ENCODE data around the gene STPG1.

Gene STPG1

DNA sequence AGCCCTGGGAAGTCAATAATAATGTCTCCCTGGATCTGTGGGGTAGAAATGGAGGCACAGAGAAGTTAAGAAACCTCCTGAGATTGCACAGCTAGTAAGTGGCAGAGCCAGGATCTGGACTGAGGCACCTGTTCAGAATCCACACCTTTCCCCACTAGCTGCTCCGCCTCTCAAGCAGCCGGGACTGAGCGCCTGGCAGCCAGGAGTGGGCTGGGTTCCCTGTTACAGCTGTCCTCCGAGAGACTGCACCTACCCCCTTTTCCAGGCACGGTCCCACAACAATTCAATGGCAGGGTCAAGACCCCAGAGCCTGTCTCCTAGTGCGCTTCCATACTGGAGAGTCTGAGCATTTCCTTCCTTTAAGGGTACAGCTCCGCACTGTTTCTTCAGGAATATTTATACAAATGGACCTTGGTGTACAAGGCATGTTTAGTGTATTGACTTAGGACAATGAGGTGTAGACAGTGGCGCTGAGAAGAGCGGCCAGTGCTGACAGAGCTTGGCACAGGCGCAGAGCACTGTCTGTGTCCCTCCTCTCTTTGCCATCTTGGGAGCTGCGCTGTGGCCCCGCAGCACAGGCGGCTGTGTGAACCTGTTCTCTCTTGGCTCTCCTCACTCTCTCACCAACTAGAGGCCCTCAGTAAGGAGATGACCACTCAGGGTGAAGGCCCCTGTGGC is 70.0 kb downstream of the STPG1 start:
- no peaks in the 10 kb centered on the region for H3K36me3 ChIP-seq (ENCODE audit: low read depth)
- H3K4me3 ChIP-seq (ENCODE audit: severe bottlenecking): no peak overlapping the region
- no peaks in the 10 kb centered on the region for H3K9me3 ChIP-seq (ENCODE audit: severe bottlenecking)
- DNase-seq (ENCODE audit: low spot score): no peak
- H3K27ac ChIP-seq (ENCODE audit: poor library complexity, severe bottlenecking): no peak overlapping the region
- ATAC-seq (ENCODE audit: low read depth): no peak
- TF ChIP-seq, protein P1, sequence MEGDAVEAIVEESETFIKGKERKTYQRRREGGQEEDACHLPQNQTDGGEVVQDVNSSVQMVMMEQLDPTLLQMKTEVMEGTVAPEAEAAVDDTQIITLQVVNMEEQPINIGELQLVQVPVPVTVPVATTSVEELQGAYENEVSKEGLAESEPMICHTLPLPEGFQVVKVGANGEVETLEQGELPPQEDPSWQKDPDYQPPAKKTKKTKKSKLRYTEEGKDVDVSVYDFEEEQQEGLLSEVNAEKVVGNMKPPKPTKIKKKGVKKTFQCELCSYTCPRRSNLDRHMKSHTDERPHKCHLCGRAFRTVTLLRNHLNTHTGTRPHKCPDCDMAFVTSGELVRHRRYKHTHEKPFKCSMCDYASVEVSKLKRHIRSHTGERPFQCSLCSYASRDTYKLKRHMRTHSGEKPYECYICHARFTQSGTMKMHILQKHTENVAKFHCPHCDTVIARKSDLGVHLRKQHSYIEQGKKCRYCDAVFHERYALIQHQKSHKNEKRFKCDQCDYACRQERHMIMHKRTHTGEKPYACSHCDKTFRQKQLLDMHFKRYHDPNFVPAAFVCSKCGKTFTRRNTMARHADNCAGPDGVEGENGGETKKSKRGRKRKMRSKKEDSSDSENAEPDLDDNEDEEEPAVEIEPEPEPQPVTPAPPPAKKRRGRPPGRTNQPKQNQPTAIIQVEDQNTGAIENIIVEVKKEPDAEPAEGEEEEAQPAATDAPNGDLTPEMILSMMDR (IDR thresholded peaks at IDR 0.05; ENCODE audit: poor library complexity, severe bottlenecking): no peak
- H3K4me1 ChIP-seq (ENCODE audit: insufficient read depth, poor library complexity, severe bottlenecking): no peaks in the 10 kb centered on the region
- no peaks in the 10 kb centered on the region for H3K27me3 ChIP-seq (ENCODE audit: insufficient read depth, poor library complexity, severe bottlenecking)

DNA sequence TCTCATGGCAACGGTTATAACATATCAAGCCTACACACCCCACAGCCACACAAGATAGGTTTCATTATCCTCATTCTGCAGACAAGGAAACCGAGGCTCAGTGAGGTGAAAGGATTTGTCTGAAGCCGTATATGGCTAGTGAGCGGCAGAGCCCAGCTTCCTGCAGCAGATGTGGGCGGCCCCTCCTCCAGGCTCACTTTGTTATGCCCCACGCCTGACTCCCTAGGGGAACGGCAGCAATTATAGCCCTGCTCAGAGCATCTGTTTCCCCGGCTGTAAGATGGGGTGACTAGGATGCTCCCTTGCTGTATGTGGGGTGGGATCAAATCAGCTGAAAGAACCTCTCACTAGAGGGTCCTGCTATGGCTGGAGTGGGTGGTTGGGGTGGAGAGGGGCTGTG is 72.3 kb downstream of the STPG1 start:
- no peaks in the 10 kb centered on the region for H3K27me3 ChIP-seq (ENCODE audit: insufficient read depth, poor library complexity, severe bottlenecking)
- TF ChIP-seq, protein P1 (IDR thresholded peaks at IDR 0.05; ENCODE audit: poor library complexity, severe bottlenecking): no peak
- ATAC-seq (ENCODE audit: low read depth) (no peak), DNase-seq (ENCODE audit: low spot score) (no peak)
- no peaks in the 10 kb centered on the region; the same call in 1 of the 2 replicates for H3K36me3 ChIP-seq (ENCODE audit: low read depth)
- H3K4me1 ChIP-seq (ENCODE audit: insufficient read depth, poor library complexity, severe bottlenecking): no peaks in the 10 kb centered on the region
- H3K4me3 ChIP-seq (ENCODE audit: severe bottlenecking): no peak overlapping the region
- no peaks in the 10 kb centered on the region for H3K9me3 ChIP-seq (ENCODE audit: severe bottlenecking)
- no peak overlapping the region for H3K27ac ChIP-seq (ENCODE audit: poor library complexity, severe bottlenecking)

DNA sequence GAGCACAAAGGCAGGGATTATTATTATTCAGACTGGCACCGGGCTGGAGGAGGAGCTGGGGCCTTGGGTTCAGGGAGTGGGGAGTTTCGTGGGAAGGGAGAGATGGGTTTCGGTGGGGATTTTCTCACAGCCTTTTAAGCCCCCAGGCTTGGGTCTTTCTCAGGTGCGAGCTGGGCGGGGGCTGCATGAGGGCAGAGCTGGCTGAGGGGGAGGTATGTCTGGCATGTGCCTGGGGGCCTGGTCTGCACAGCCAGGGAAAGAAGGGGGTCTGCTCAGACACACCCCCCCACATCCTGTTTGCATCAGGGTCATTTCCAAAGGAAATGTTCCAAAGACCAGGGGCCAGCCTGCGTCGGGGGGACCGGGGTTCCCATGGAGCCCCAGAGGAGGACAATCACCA is 72.8 kb downstream of the STPG1 start:
- DNase-seq (ENCODE audit: low spot score) (no peak), ATAC-seq (ENCODE audit: low read depth) (no peak)
- Histone ChIP-seq H3K4me3 (ENCODE audit: severe bottlenecking) (no peak overlapping the region), H3K9me3 (ENCODE audit: severe bottlenecking) (no peaks in the 10 kb centered on the region), H3K27ac (ENCODE audit: poor library complexity, severe bottlenecking) (no peak overlapping the region), H3K4me1 (ENCODE audit: insufficient read depth, poor library complexity, severe bottlenecking) (no peaks in the 10 kb centered on the region), H3K27me3 (ENCODE audit: insufficient read depth, poor library complexity, severe bottlenecking) (no peaks in the 10 kb centered on the region), H3K36me3 (ENCODE audit: low read depth) (no peaks in the 10 kb centered on the region; the same call in 1 of the 2 replicates)
- TF ChIP-seq, protein P1 (IDR thresholded peaks at IDR 0.05; ENCODE audit: poor library complexity, severe bottlenecking): no peak

DNA sequence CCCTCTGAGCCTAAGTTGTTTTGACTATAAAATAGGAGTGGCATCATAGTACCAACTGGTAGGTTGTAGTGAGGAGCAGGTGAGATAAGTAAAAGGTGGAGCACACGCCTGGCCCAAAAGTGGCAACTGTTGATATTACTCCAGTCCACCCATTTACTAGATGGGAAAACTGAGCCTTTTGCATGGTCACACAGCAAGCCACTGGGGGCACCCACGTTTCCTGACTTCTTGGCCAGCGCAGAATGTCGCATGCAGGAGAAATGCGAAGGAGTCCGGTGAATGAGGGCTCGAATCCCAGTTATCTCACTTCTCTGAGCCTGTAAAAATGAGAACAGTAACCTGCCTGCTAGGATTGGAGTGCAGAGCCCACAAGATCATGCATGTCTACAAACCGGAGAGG is 73.6 kb downstream of the STPG1 start:
- Histone ChIP-seq H3K9me3 (ENCODE audit: severe bottlenecking) (no peaks in the 10 kb centered on the region), H3K36me3 (ENCODE audit: low read depth) (no peaks in the 10 kb centered on the region; the same call in 1 of the 2 replicates), H3K4me3 (ENCODE audit: severe bottlenecking) (no peak overlapping the region), H3K27ac (ENCODE audit: poor library complexity, severe bottlenecking) (no peak overlapping the region), H3K4me1 (ENCODE audit: insufficient read depth, poor library complexity, severe bottlenecking) (peaks cover 4% of the 10 kb centered on the region), H3K27me3 (ENCODE audit: insufficient read depth, poor library complexity, severe bottlenecking) (no peaks in the 10 kb centered on the region)
- TF ChIP-seq, protein P1 (IDR thresholded peaks at IDR 0.05; ENCODE audit: poor library complexity, severe bottlenecking): no peak
- ATAC-seq (ENCODE audit: low read depth) (no peak), DNase-seq (ENCODE audit: low spot score) (no peak)

DNA sequence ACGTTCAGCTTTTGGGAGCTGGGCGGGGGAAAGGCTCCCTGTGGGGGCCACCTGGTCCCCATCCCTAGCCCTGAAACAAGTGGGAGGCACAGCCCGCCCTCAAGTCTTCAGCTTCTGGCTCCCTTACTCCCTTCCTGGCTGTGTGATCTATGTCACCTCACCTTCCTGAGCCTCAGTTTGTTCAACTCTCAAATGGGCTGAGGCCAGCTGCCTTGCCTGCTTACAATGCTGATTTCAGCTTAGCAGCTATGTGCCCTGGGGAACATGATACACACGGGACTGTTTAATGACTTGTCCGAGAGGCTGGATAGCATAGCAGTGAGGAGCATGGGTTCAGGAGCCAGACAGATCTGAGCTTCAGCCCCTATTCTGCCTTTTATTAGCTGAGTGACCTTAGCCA is 75.1 kb downstream of the STPG1 start:
- H3K9me3 ChIP-seq (ENCODE audit: severe bottlenecking): no peaks in the 10 kb centered on the region
- H3K4me3 ChIP-seq (ENCODE audit: severe bottlenecking): no peak overlapping the region
- TF ChIP-seq, protein P1 (IDR thresholded peaks at IDR 0.05; ENCODE audit: poor library complexity, severe bottlenecking): no peak
- H3K27ac ChIP-seq (ENCODE audit: poor library complexity, severe bottlenecking): no peak overlapping the region
- peaks cover 6% of the 10 kb centered on the region for H3K4me1 ChIP-seq (ENCODE audit: insufficient read depth, poor library complexity, severe bottlenecking)
- DNase-seq (ENCODE audit: low spot score) (no peak), ATAC-seq (ENCODE audit: low read depth) (no peak)
- no peaks in the 10 kb centered on the region for H3K27me3 ChIP-seq (ENCODE audit: insufficient read depth, poor library complexity, severe bottlenecking)
- no peaks in the 10 kb centered on the region; the same call in 1 of the 2 replicates for H3K36me3 ChIP-seq (ENCODE audit: low read depth)

Data from RWPE2 (cell line).